GM12878 (cell line): ENCODE data around the gene RAF1. TPM values are rescaled to one million over a fixed set of nuclear protein-coding genes. Genes with fewer than 3 reads are reported as not detected.

Experiments used
- ATAC-seq: fragments of 200-7000 bp; cut with Tn5 transposase; 3 replicates; pipeline ENCODE4 v1.9.1; 2020; ENCODE audit warnings: mild to moderate bottlenecking, moderate library complexity
- BruUV-seq: library from RNA; stranded (reverse); fragments of 400-500 nt; replicated peaks from 2 replicates; lab custom pipeline; 2021; lab: Mats Ljungman, UMichigan
- CTCF ChIA-PET: fragments of 300-600 bp; sonication (Branson Sonifier 250); formaldehyde crosslinking; extraction: SDS; loops from one replicate; lab custom pipeline; 2021; ENCODE audit warnings: inconsistent platforms; lab: Yijun Ruan, JAX
- POLR2A ChIA-PET: fragments of 350-600 bp; formaldehyde crosslinking; extraction: SDS; loops from one replicate; lab custom pipeline; 2021; ENCODE audit warnings: inconsistent platforms; lab: Charles Lee
- RAD21 ChIA-PET: fragments of 300-600 bp; sonication (Branson Sonifier 250); formaldehyde crosslinking; loops from one replicate; lab custom pipeline; 2023; ENCODE audit warnings: antibody characterized with exemption; ENCODE audit not compliant: unreplicated experiment; lab: Charles Lee
- SMC1A ChIA-PET: fragments of 300-600 bp; sonication (Branson Sonifier 250); formaldehyde crosslinking; loops from one replicate; lab custom pipeline; 2023; ENCODE audit not compliant: unreplicated experiment, uncharacterized antibody; lab: Charles Lee
- DNase-seq: peaks from one replicate; pipeline ENCODE4 v3.0.0-alpha.2; 2011; ENCODE audit warnings: low read depth, low spot score
- FAIRE-seq: peaks from 3 replicates; lab custom pipeline; 2011; peaks lifted over from hg19 to GRCh38; lab: Jason Lieb, UNC
- H2AFZ ChIP-seq: 2 replicates; pipeline ENCODE4 v1.6.0; 2011; ENCODE audit warnings: low read depth, low read length, control low read depth; ENCODE audit not compliant: control insufficient read depth
- H3K27ac ChIP-seq: 2 replicates; pipeline ENCODE4 v1.5.1; 2011; ENCODE audit warnings: control low read depth; ENCODE audit not compliant: control insufficient read depth, insufficient read depth
- H3K27me3 ChIP-seq, 2 experiments: replicated peaks in 1 of 2; 2 replicates each; pipeline versions ENCODE4 v1.6.0 to v1.6.1; 2011; ENCODE audit warnings: low read length in 1 of 2; ENCODE audit not compliant: control insufficient read depth in 2 of 2, insufficient read depth in 2 of 2
- H3K36me3 ChIP-seq, 2 experiments: 2 replicates each; pipeline ENCODE4 v1.5.1; 2011; ENCODE audit warnings: low read length in 1 of 2; ENCODE audit not compliant: control insufficient read depth in 2 of 2, insufficient read depth in 2 of 2
- H3K4me1 ChIP-seq: 2 replicates; pipeline ENCODE4 v1.6.1; 2011; ENCODE audit warnings: mild to moderate bottlenecking, low read length, moderate library complexity, mixed read lengths; ENCODE audit not compliant: control insufficient read depth, insufficient read depth
- H3K4me2 ChIP-seq: 2 replicates; pipeline ENCODE4 v1.6.0; 2011; ENCODE audit warnings: control low read depth; ENCODE audit not compliant: control insufficient read depth, insufficient read depth
- H3K4me3 ChIP-seq: fragments of 200-600 bp; sonication (generic); 2 replicates; pipeline ENCODE4 v1.5.1; 2016
- H3K79me2 ChIP-seq: 2 replicates; pipeline ENCODE4 v1.6.0; 2011; ENCODE audit warnings: low read length; ENCODE audit not compliant: control insufficient read depth, insufficient read depth
- H3K9ac ChIP-seq: 2 replicates; pipeline ENCODE4 v1.8.0; 2011; ENCODE audit warnings: low read length, control low read depth, mixed read lengths; ENCODE audit not compliant: control insufficient read depth, insufficient read depth
- H3K9me3 ChIP-seq: replicated peaks from 3 replicates; pipeline ENCODE4 v1.5.1; 2011; ENCODE audit warnings: mild to moderate bottlenecking, low read length; ENCODE audit not compliant: control insufficient read depth, insufficient read depth
- H4K20me1 ChIP-seq: 2 replicates; pipeline ENCODE4 v1.6.0; 2011; ENCODE audit not compliant: control insufficient read depth, insufficient read depth
- MLLT1 ChIP-seq: fragments of 450-650 bp; IDR thresholded peaks from 2 replicates; pipeline ENCODE4 v1.6.1; 2016; ENCODE audit warnings: mild to moderate bottlenecking
- NFIC ChIP-seq: IDR thresholded peaks from 2 replicates; pipeline ENCODE4 v1.6.1; 2012; ENCODE audit warnings: low read depth, mild to moderate bottlenecking, inconsistent platforms, low read length, moderate library complexity
- SPI1 ChIP-seq: IDR thresholded peaks from 2 replicates; pipeline ENCODE4 v1.6.1; 2011; ENCODE audit warnings: low read depth, mild to moderate bottlenecking, low read length, moderate library complexity, borderline replicate concordance; ENCODE audit not compliant: insufficient read depth
- ZBTB40 ChIP-seq: fragments of 450-650 bp; IDR thresholded peaks from 2 replicates; pipeline ENCODE4 v1.6.1; 2016; ENCODE audit warnings: mild to moderate bottlenecking, moderate library complexity, borderline replicate concordance
- WGBS: methylation state at CpG from one replicate; pipeline ENCODE4 v1.1.6; 2016; ENCODE audit warnings: low lambda C conversion rate; ENCODE audit not compliant: insufficient replicate concordance, insufficient coverage; ENCODE audit errors: missing lambda C conversion rate; 5-methylcytosine and 5-hydroxymethylcytosine counted together
- in situ Hi-C: fragments of 300-500 bp; cut with MboI; formaldehyde crosslinking; loops from 9 replicates; pipeline ENCODE4 v1.14.3; 2018; ENCODE audit warnings: mixed read lengths
- intact Hi-C: fragments of 100-400 bp; cut with micrococcal nuclease; formaldehyde crosslinking; loops from one replicate; pipeline ENCODE4 v1.14.2; 2022; ENCODE audit not compliant: unreplicated experiment
- polyA plus RNA-seq, 11 experiments: library from polyadenylated mRNA; depleted of rRNA in 4 of 11; unstranded in 6 of 11; stranded (reverse) in 5 of 11; fragments of >200 nt; fragmentation: Nextera tagmentation in 4 of 11; fragmentation: Illumina TruSeq in 1 of 11; extraction: Ambion mirVana in 4 of 11; extraction: Trizol in 1 of 11; gene quantifications; 1 replicate in 1 of 11; 2 replicates in 10 of 11; pipeline versions ENCODE4 v1.2.1 to v1.2.3, GENCODE V29; 2011 to 2016; ENCODE audit warnings: inconsistent platforms in 2 of 11, missing spikeins in 2 of 11, low read depth in 1 of 11
- total RNA-seq, 4 experiments: library from RNA; depleted of rRNA in 3 of 4; stranded (reverse); fragments of >200 nt in 3 of 4; fragmentation: Illumina TruSeq in 1 of 4; extraction: Trizol in 1 of 4; gene quantifications; 2 replicates each; pipeline versions ENCODE4 v1.2.1 to v1.2.3, GENCODE V29; 2013 to 2021

RAF1 gene
- total and polyA plus RNA-seq, 10 of the 15 experiments (the other 5 are each of a cell fraction or from before 2014, with no cell fraction given): 20.4 to 151 (median 77.8) TPM

- Histone ChIP-seq H3K27ac (no peak overlapping the region), H4K20me1 (no peaks in the 10 kb centered on the region), H2AFZ (no peak overlapping the region), H3K79me2 (no peaks in the 10 kb centered on the region), H3K36me3 (no peaks in the 10 kb centered on the region), H3K9me3 (no peaks in the 10 kb centered on the region), H3K4me3 (no peak overlapping the region), H3K4me1 (no peaks in the 10 kb centered on the region; the same call in 1 of the 2 replicates), H3K9ac (no peak overlapping the region), H3K27me3 (no peaks in the 10 kb centered on the region), H3K4me2 (no peak overlapping the region)
- ChIA-PET SMC1A (no interaction called here), POLR2A (no interaction called here), RAD21 (no interaction called here), CTCF (interaction anchor here (1.0 kb wide), 1 partner anchor 10 kb away, joined by 3 read pairs; no protein-coding TSS in a partner anchor)
- intact Hi-C loops (no loop called here), in situ Hi-C loops (no loop called here)
- TF ChIP-seq SPI1 (no peak), ZBTB40 (no peak), MLLT1 (no peak), NFIC (no peak)
- FAIRE-seq (no peak), ATAC-seq (no peak), DNase-seq (no peak)
- BruUV-seq: no TSS peak
- WGBS: 24% methylated on average over 3 of the region's 3 CpGs
Observed at GRCh38 chr3:12686096-12686495, 22.2 kb upstream of the RAF1 start.
